Kasumi-1 (cell line): ENCODE data around the gene ABCC4.

Source experiments
- DNase-seq, 2 experiments: peaks; one replicate each; lab custom pipeline; 2025; lab: John Stamatoyannopoulos, UW

The ABCC4 gene

DNA sequence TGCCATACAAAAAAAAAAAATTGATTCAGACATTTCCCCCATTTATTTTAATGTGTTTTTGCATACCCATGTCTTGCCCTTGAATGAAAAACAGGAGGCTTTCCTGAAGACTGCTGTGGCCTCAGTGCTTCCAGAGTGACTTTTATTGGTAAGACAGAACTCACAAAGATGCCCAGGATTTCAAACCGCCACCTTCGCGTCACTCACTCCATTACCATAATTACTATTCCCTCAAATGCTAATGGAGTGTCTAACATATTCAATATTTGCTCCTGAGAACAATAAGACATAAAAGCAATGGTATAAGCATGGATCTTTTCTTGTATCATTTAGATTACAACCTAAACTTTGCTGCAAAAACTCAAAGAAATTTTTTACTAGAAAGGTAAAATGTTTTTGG lies 306.7 kb downstream of the ABCC4 start:
- DNase-seq: no peak

DNA sequence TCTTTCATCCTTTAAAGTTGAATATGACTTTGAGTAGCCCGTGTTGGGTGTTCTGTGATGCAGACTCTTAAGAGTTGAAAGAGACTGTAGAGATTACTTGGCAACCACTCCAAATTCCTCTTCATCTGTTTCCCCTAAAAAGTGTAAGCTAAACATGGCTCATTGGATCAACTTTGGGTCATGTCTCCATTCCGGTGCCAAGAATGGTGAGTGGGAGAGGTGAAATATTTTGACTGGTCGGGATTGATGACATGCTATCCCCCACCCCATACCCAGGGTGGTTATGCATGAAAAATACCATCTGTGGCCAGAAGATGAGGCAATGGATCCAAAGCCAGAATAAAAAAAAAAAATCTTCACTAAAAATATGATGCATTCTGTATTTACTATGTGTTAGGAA lies 307.6 kb downstream of the ABCC4 start:
- DNase-seq: no peak

DNA sequence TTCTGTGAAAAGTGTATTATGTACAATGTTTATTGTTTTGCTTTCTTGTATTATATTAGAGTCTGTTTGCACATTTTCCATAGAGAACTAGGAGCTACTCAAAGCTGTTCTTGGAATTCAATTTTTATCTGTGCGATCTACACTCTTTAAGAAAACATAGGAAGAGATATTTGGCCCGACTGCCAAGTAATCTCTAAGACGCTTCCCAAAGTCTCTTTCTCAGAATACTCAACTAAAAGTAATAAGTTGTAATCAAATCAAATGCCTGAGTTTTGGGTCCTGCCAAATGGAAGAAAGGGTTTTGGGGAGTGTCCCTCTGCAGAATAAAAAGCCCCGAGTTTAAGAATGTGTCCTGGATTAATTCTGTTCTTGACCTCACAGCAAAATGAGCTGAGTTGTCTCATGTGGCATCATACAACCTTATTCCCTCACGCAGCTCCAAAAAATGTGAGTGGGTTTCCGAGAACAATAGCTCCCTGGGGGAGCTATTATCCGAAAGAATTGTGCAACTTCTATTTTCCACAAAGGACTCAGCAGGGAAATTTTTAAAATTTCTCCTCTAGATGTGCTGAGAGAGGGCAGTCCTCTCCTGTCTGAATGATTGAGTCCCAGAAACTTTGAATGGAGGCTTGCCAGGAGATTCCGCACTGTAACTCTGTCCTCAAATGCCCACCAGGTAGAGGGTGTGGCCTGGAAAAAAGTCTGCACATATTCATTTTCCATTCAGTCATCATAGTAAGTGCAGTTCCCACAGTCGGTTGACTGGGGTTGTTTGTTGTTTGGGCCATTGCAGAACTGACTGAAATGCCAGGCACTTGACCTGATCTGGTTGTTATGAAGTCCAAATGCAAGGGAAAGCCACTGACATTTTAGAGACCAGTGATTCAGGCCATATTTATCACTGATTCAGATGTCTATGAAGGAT lies 309.0 kb downstream of the ABCC4 start:
- DNase-seq: no peak

DNA sequence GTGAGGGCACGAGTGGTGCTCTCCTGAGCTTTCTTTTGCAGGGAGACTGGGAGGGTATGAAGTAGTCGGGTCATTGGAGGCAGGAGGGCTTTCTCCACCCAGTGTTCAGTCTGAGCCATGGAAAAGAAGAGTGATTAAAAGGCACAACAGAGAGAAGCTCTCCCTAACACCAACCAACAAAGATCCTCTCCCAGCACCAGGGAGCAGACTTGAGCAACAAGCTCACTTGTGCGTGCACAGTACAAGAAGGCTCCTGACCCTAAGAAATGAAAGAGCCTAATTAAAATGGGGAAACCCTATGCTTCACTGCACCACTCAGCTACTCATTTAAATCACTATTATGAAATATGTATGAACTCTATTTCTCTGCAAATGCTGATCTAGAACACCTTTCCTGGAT lies 312.6 kb downstream of the ABCC4 start:
- DNase-seq: peak; percentile 8 to 21

DNA sequence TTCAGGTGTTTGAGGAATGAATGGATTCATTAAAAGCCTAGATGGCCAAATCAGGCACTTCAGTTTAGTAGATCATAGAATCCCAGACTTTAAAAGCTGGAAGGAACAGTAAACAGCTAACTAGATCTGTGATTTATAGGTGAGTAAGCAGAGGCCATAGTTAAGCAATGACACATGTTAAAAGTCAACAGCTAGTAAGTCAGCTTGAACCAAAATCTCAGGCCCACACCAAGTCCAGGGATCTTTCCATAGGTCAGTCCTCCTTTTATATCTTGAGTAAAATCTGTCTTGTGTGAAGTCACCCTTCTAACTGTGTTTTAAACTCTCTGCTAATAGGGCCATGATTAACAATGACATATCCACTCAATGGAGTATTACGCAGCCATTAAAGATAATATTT lies 313.4 kb downstream of the ABCC4 start:
- DNase-seq: no peak

DNA sequence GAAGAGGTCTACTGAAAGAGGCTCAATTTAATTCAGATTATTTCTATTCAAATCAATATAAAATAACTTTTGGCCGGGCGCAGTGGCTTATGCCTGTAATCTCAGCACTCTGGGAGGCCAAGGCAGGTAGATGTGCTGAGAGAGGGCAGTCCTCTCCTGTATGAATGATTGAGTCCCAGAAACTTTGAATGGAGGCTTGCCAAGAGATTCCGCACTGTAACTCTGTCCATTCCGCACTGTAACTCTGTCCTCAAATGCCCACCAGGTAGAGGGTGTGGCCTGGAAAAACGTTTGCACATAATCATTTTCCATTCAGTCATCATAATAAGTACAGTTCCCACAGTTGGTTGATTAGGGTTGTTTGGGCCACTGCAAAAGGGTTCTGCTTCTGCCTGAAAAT lies 314.2 kb downstream of the ABCC4 start:
- no peak for DNase-seq

DNA sequence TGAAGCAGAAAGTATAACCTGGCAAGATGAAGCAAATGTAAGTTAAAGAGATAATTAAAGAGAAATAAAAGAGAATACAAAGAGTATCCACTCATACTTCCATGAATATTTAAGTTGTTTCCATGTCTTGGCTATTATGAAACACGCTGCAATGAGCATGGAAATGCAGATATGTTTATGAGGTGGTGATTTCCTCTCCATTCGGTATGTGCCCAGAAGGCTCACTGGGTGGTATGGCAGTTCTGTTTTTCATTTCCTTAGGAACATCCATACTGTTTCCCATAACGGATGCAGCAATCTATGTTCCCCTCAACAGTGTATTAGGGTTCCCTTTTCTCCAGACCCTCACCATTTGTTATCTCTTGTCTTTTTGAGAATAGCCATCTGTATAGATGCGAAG lies 316.3 kb downstream of the ABCC4 start:
- no peak for DNase-seq

DNA sequence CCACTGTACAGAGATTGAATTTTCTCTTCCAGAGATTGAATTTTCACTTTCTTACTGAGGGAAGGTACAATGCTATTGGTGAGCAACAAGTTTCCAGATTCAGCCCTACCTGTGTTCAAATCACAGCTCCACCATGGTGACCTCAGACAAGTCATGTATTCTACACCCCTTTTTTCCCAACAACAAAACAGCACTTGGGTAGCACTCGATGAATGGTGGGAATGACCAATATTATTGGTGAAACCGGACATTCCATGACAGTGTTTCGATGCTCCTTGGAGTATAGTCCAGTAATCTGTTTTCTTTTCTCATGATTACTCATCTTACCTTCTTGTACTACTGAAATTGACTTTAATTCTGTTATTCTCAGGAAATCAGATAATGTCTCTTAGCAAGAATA lies 322.7 kb downstream of the ABCC4 start:
- no peak for DNase-seq

DNA sequence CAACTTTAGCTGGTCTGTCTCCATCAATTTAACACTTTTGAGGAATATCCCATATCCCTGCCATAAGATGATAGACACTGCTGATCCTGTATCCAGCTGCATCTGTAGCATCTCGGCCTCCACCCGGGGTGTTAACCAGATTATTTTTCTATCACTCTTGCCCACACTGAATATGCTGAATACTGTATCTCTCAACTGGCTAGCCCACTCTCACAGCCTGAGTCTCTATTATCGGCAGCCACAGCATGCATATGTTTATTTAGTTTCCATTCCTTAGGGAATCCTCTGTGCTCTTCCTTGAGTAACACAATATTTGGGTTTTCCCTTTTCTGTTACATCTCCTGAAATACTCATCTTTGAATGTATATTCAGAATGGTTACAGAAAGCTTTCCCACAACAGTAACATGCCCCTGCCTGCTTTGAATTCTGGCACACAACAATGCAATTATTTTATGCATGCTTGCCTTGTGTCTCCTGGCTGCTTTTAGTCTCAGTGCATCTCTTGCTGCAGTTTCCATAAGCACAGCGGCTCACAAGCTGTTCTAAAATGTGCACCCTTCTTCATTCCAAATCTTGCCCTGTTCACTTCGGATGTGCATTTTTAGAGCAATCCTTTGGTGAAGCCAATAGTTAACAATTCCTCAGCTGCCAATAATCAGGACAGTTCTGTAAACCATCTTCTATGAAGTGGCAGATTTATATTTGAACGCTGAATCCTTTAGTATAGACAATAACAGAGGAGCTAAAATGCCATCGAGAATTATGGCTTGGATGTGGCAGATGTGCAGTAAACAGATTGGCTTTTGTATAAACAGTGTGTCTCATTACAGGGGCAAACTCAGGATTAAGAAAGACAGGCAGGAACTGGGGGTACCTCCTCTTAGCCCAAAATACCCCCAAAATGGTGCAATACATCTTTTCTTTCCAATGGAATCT lies 327.0 kb downstream of the ABCC4 start:
- no peak for DNase-seq

DNA sequence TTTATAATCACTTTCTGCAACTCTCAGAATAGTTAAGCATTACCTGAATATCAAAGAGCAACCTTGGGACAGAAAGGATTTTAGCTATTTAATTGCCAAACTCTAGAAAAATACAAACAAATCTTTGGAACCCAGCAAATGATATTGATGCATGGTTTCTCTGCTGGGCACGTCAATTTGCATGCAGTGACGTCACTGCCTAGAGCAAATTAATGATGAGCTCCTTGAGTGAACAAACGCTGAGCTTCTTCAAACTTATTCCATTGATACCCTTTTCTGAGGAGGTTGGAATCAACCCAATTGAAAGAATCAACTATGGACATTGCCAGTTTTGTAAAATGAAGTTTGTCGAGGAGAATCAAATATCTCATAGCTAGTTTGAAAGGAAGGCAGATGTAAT lies 329.0 kb downstream of the ABCC4 start:
- no peak for DNase-seq
